Measurements from ENCODE around the gene ANXA4. TPM values are rescaled to one million over a fixed set of nuclear protein-coding genes. Genes with fewer than 3 reads are reported as not detected.
"Not testable (repeated sequence)": the region's sequence is repeated elsewhere in the genome, so short reads cannot be mapped to it uniquely, and the experiment has no call there.

Gene ANXA4
- total RNA-seq, 1 donor from 2014 or later = 36.2 TPM

- Mint-ChIP-seq H3K4me3 (no peak overlapping the region), H3K27me3 (ENCODE audit: insufficient read depth) (peaks cover 2% of the 10 kb centered on the region), H3K4me1 (ENCODE audit: low read depth) (peaks cover 20% of the 10 kb centered on the region), H3K9me3 (peaks cover 5% of the 10 kb centered on the region), H3K27ac (no peak overlapping the region), H3K36me3 (ENCODE audit: low read depth) (no peaks in the 10 kb centered on the region)
- intact Hi-C loops (cut with micrococcal nuclease) = loop anchor here (5.0 kb wide), 1 partner anchor 85 kb away; no protein-coding TSS in a partner anchor
- DNase-seq (ENCODE audit: low spot score) = no peak
Measured at GRCh38 chr2:69711971-69712370, 30.0 kb upstream of the ANXA4 start.

GRCh38 chr2:69714024-69714423 is 27.9 kb upstream of the ANXA4 start:
- H3K4me1 Mint-ChIP-seq (ENCODE audit: low read depth) = peaks cover 20% of the 10 kb centered on the region
- H3K27me3 Mint-ChIP-seq (ENCODE audit: insufficient read depth) = peaks cover 2% of the 10 kb centered on the region
- H3K9me3 Mint-ChIP-seq = peaks cover 5% of the 10 kb centered on the region
- DNase-seq (ENCODE audit: low spot score) = no peak
- H3K4me3 Mint-ChIP-seq = no peak overlapping the region
- no peak overlapping the region for H3K27ac Mint-ChIP-seq
- intact Hi-C loops (cut with micrococcal nuclease) = loop anchor here (1.0 to 5.0 kb wide), 8 partner anchors 39 to 338 kb away; partner anchors contain the start of gene NFU1
- H3K36me3 Mint-ChIP-seq (ENCODE audit: low read depth) = no peaks in the 10 kb centered on the region

GRCh38 chr2:69714539-69715220 is 27.3 kb upstream of the ANXA4 start:
- H3K27me3 Mint-ChIP-seq (ENCODE audit: insufficient read depth); H3K36me3 Mint-ChIP-seq (ENCODE audit: low read depth); H3K4me3 Mint-ChIP-seq; H3K9me3 Mint-ChIP-seq: not testable (repeated sequence)
- Mint-ChIP-seq H3K27ac (peak overlapping the region; percentile 38), H3K4me1 (ENCODE audit: low read depth) (peaks cover 20% of the 10 kb centered on the region)
- DNase-seq (ENCODE audit: low spot score) = peak; percentile 80
- intact Hi-C loops (cut with micrococcal nuclease) = loop anchor here (1.0 to 5.0 kb wide), 8 partner anchors 40 to 338 kb away; partner anchors contain the start of gene NFU1

- intact Hi-C loops (cut with micrococcal nuclease) = loop anchor here (2.0 kb wide), 1 partner anchor 41 kb away; no protein-coding TSS in a partner anchor
- DNase-seq (ENCODE audit: low spot score) = no peak
- Mint-ChIP-seq H3K4me1 (ENCODE audit: low read depth) (peaks cover 20% of the 10 kb centered on the region), H3K36me3 (ENCODE audit: low read depth) (no peaks in the 10 kb centered on the region), H3K4me3 (no peak overlapping the region), H3K27me3 (ENCODE audit: insufficient read depth) (peaks cover 2% of the 10 kb centered on the region), H3K27ac (no peak overlapping the region), H3K9me3 (no peaks in the 10 kb centered on the region)
Measured at GRCh38 chr2:69715964-69716363, 26.0 kb upstream of the ANXA4 start.

GRCh38 chr2:69716555-69717120 is 25.3 kb upstream of the ANXA4 start:
- H3K9me3 Mint-ChIP-seq = no peaks in the 10 kb centered on the region
- no peak overlapping the region for H3K27ac Mint-ChIP-seq
- no peak overlapping the region for H3K4me3 Mint-ChIP-seq
- no peak for DNase-seq (ENCODE audit: low spot score)
- H3K4me1 Mint-ChIP-seq (ENCODE audit: low read depth) = peaks cover 20% of the 10 kb centered on the region
- peaks cover 2% of the 10 kb centered on the region for H3K27me3 Mint-ChIP-seq (ENCODE audit: insufficient read depth)
- intact Hi-C loops (cut with micrococcal nuclease) = no loop called here
- H3K36me3 Mint-ChIP-seq (ENCODE audit: low read depth) = no peaks in the 10 kb centered on the region

GRCh38 chr2:69717186-69717585 is 24.7 kb upstream of the ANXA4 start:
- Mint-ChIP-seq H3K4me1 (ENCODE audit: low read depth) (peaks cover 20% of the 10 kb centered on the region), H3K9me3 (no peaks in the 10 kb centered on the region), H3K36me3 (ENCODE audit: low read depth) (no peaks in the 10 kb centered on the region), H3K27me3 (ENCODE audit: insufficient read depth) (peaks cover 2% of the 10 kb centered on the region), H3K4me3 (no peak overlapping the region), H3K27ac (no peak overlapping the region)
- intact Hi-C loops (cut with micrococcal nuclease) = no loop called here
- DNase-seq (ENCODE audit: low spot score) = no peak

- Mint-ChIP-seq H3K27me3 (ENCODE audit: insufficient read depth) (peaks cover 2% of the 10 kb centered on the region), H3K27ac (no peak overlapping the region), H3K4me3 (no peak overlapping the region), H3K36me3 (ENCODE audit: low read depth) (no peaks in the 10 kb centered on the region), H3K4me1 (ENCODE audit: low read depth) (peaks cover 20% of the 10 kb centered on the region), H3K9me3 (no peaks in the 10 kb centered on the region)
- DNase-seq (ENCODE audit: low spot score) = no peak
- intact Hi-C loops (cut with micrococcal nuclease) = no loop called here
Measured at GRCh38 chr2:69717861-69718273, 24.1 kb upstream of the ANXA4 start.

- intact Hi-C loops (cut with micrococcal nuclease) = no loop called here
- Mint-ChIP-seq H3K36me3 (ENCODE audit: low read depth) (no peaks in the 10 kb centered on the region), H3K4me1 (ENCODE audit: low read depth) (peaks cover 20% of the 10 kb centered on the region)
Measured at GRCh38 chr2:69718338-69718965, 23.5 kb upstream of the ANXA4 start.

GRCh38 chr2:69720404-69720803 is 21.5 kb upstream of the ANXA4 start:
- no peak overlapping the region for H3K27ac Mint-ChIP-seq
- no peaks in the 10 kb centered on the region for H3K36me3 Mint-ChIP-seq (ENCODE audit: low read depth)
- no peak overlapping the region for H3K4me3 Mint-ChIP-seq
- peaks cover 25% of the 10 kb centered on the region for H3K4me1 Mint-ChIP-seq (ENCODE audit: low read depth)
- intact Hi-C loops (cut with micrococcal nuclease) = no loop called here
- H3K9me3 Mint-ChIP-seq = no peaks in the 10 kb centered on the region
- no peak for DNase-seq (ENCODE audit: low spot score)
- H3K27me3 Mint-ChIP-seq (ENCODE audit: insufficient read depth) = peaks cover 1% of the 10 kb centered on the region

More at GRCh38 chr2:69718338-69718965, 23.5 kb upstream of the ANXA4 start:
- Mint-ChIP-seq H3K9me3 (no peaks in the 10 kb centered on the region), H3K27me3 (ENCODE audit: insufficient read depth) (peaks cover 4% of the 10 kb centered on the region), H3K27ac (no peak overlapping the region), H3K4me3 (no peak overlapping the region)
- DNase-seq (ENCODE audit: low spot score) = no peak

- no peak overlapping the region for H3K4me3 Mint-ChIP-seq
- H3K9me3 Mint-ChIP-seq = no peaks in the 10 kb centered on the region
- no peaks in the 10 kb centered on the region for H3K36me3 Mint-ChIP-seq (ENCODE audit: low read depth)
- no peak overlapping the region for H3K27ac Mint-ChIP-seq
- no peak for DNase-seq (ENCODE audit: low spot score)
- peaks cover 21% of the 10 kb centered on the region for H3K4me1 Mint-ChIP-seq (ENCODE audit: low read depth)
- intact Hi-C loops (cut with micrococcal nuclease) = no loop called here
- H3K27me3 Mint-ChIP-seq (ENCODE audit: insufficient read depth) = peaks cover 1% of the 10 kb centered on the region
Measured at GRCh38 chr2:69721022-69721421, 20.9 kb upstream of the ANXA4 start.

- intact Hi-C loops (cut with micrococcal nuclease) = loop anchor here (1.0 kb wide), 2 partner anchors 94 to 171 kb away; no protein-coding TSS in a partner anchor
- no peak overlapping the region for H3K27ac Mint-ChIP-seq
- no peak for DNase-seq (ENCODE audit: low spot score)
- H3K36me3 Mint-ChIP-seq (ENCODE audit: low read depth) = no peaks in the 10 kb centered on the region
- peaks cover 5% of the 10 kb centered on the region for H3K27me3 Mint-ChIP-seq (ENCODE audit: insufficient read depth)
- H3K4me3 Mint-ChIP-seq = no peak overlapping the region
- peaks cover 12% of the 10 kb centered on the region for H3K4me1 Mint-ChIP-seq (ENCODE audit: low read depth)
- no peaks in the 10 kb centered on the region for H3K9me3 Mint-ChIP-seq
Measured at GRCh38 chr2:69723791-69724190, 18.1 kb upstream of the ANXA4 start.

- peaks cover 12% of the 10 kb centered on the region for H3K4me1 Mint-ChIP-seq (ENCODE audit: low read depth)
- intact Hi-C loops (cut with micrococcal nuclease) = loop anchor here (1.0 kb wide), 2 partner anchors 93 to 170 kb away; no protein-coding TSS in a partner anchor
- peaks cover 8% of the 10 kb centered on the region for H3K27me3 Mint-ChIP-seq (ENCODE audit: insufficient read depth)
- no peaks in the 10 kb centered on the region for H3K9me3 Mint-ChIP-seq
- H3K36me3 Mint-ChIP-seq (ENCODE audit: low read depth) = no peaks in the 10 kb centered on the region
- H3K4me3 Mint-ChIP-seq = peak overlapping the region; percentile 51
- DNase-seq (ENCODE audit: low spot score) = peak; percentile 76
- H3K27ac Mint-ChIP-seq = peak overlapping the region; percentile 44
Measured at GRCh38 chr2:69724540-69725159, 17.3 kb upstream of the ANXA4 start.
